ENCODE results near the gene MON1B.
"Not testable (repeated sequence)": the region's sequence is repeated elsewhere in the genome, so short reads cannot be mapped to it uniquely, and the experiment has no call there.

The MON1B gene

GRCh38 chr16:77190478-77191258, at the start of gene MON1B:
TSS of gene MON1B (plus strand) at chr16:77191190. CDS start at chr16:77191486, 296 bp downstream.
- DNase-seq: peak; percentile 91

- DNase-seq: no peak
Observed at GRCh38 chr16:77143364-77143763, 47.6 kb upstream of the MON1B start.

- no peak for DNase-seq
Observed at GRCh38 chr16:77148121-77148520, 42.9 kb upstream of the MON1B start.

- no peak for DNase-seq
Observed at GRCh38 chr16:77157346-77158058, 33.5 kb upstream of the MON1B start.

- no peak for DNase-seq
Observed at GRCh38 chr16:77158293-77158692, 32.7 kb upstream of the MON1B start.

GRCh38 chr16:77165006-77165405, 26.0 kb upstream of the MON1B start:
- DNase-seq: no peak

GRCh38 chr16:77165536-77166236, 25.3 kb upstream of the MON1B start:
- not testable (repeated sequence) for DNase-seq

GRCh38 chr16:77166726-77167125, 24.3 kb upstream of the MON1B start:
- DNase-seq: no peak

- no peak for DNase-seq
Observed at GRCh38 chr16:77168901-77169300, 22.1 kb upstream of the MON1B start.

- no peak for DNase-seq
Observed at GRCh38 chr16:77169650-77170236, 21.2 kb upstream of the MON1B start.

- no peak for DNase-seq
Observed at GRCh38 chr16:77170805-77171204, 20.2 kb upstream of the MON1B start.

GRCh38 chr16:77171745-77172635, 19.0 kb upstream of the MON1B start:
- DNase-seq: no peak

GRCh38 chr16:77172951-77173350, 18.0 kb upstream of the MON1B start:
- DNase-seq: no peak

GRCh38 chr16:77183137-77183536, 7.9 kb upstream of the MON1B start:
- no peak for DNase-seq

- DNase-seq: not testable (repeated sequence)
Observed at GRCh38 chr16:77186298-77186697, 4.7 kb upstream of the MON1B start.

- DNase-seq: no peak
Observed at GRCh38 chr16:77190190-77190477, 856 bp upstream of the MON1B start.

GRCh38 chr16:77191259-77191969, 424 bp downstream of the MON1B start:
- no peak for DNase-seq

GRCh38 chr16:77193377-77193776, 2.4 kb downstream of the MON1B start:
- DNase-seq: no peak

- DNase-seq: no peak
Observed at GRCh38 chr16:77194295-77195231, 3.6 kb downstream of the MON1B start.

- no peak for DNase-seq
Observed at GRCh38 chr16:77195411-77195810, 4.4 kb downstream of the MON1B start.

- no peak for DNase-seq
Observed at GRCh38 chr16:77197747-77198146, 6.8 kb downstream of the MON1B start.
